Transverse colon (tissue), 4 donors: ENCODE measurements around the gene GABRB2. TPM values are rescaled to one million over a fixed set of nuclear protein-coding genes. Genes with fewer than 3 reads are reported as not detected.

Experiments
- DNase-seq: peaks from one replicate; pipeline ENCODE4 v3.0.0-alpha.2; 2019
- H3K27ac ChIP-seq, 4 donors: fragments of 200-600 bp; sonication (generic); 2 replicates each; pipeline ENCODE4 v1.5.1; 2016 to 2018; ENCODE audit warnings: inconsistent platforms in 4 of 4
- H3K27me3 ChIP-seq: fragments of 200-600 bp; sonication (generic); 2 replicates; pipeline ENCODE4 v1.5.1; 2017; ENCODE audit warnings: inconsistent platforms
- H3K36me3 ChIP-seq, 4 donors: fragments of 200-600 bp; sonication (generic); 2 replicates each; pipeline ENCODE4 v1.5.1; 2017 to 2019; ENCODE audit warnings: inconsistent platforms in 4 of 4
- H3K4me1 ChIP-seq, 4 donors: fragments of 200-600 bp; sonication (generic); 2 replicates each; pipeline ENCODE4 v1.5.1; 2017 to 2020; ENCODE audit warnings: inconsistent platforms in 4 of 4
- H3K4me3 ChIP-seq, 4 donors: fragments of 200-600 bp; sonication (generic); 1 replicate in 1 of 4; 2 replicates in 3 of 4; pipeline versions ENCODE4 v1.5.1 to v1.6.1; 2017 to 2019; ENCODE audit warnings: inconsistent platforms in 4 of 4
- H3K9me3 ChIP-seq, 2 donors: fragments of 200-600 bp; sonication (generic); 2 replicates each; pipeline ENCODE4 v1.5.1; 2017 to 2019; ENCODE audit warnings: inconsistent platforms in 2 of 2
- CTCF ChIP-seq, 5 experiments: fragments of 200-600 bp in 3 of 5; fragments of 450-650 bp in 2 of 5; sonication (generic) in 3 of 5; IDR thresholded peaks; 1 replicate in 2 of 5; 2 replicates in 3 of 5; pipeline ENCODE4 v1.5.1; 2016 to 2017; ENCODE audit warnings: antibody characterized with exemption in 5 of 5, inconsistent platforms in 3 of 5, mild to moderate bottlenecking in 2 of 5, moderate library complexity in 1 of 5
- EP300 ChIP-seq: sonication (generic); formaldehyde crosslinking; IDR thresholded peaks from one replicate; pipeline ENCODE4 v1.6.1; 2017; ENCODE audit warnings: antibody characterized with exemption, low read depth
- POLR2A ChIP-seq: fragments of 450-650 bp; IDR thresholded peaks from one replicate; pipeline ENCODE4 v1.6.1; 2016; ENCODE audit warnings: antibody characterized with exemption, mild to moderate bottlenecking, moderate library complexity
- POLR2AphosphoS5 ChIP-seq, 3 donors: sonication (generic); formaldehyde crosslinking; IDR thresholded peaks; one replicate each; pipeline ENCODE4 v1.6.1; 2016; ENCODE audit warnings: antibody characterized with exemption in 3 of 3
- WGBS, 2 donors: methylation state at CpG; one replicate each; pipeline ENCODE4 v1.1.5; 2018; ENCODE audit warnings: low coverage in 1 of 2; 5-methylcytosine and 5-hydroxymethylcytosine counted together
- in situ Hi-C, 4 donors: fragments of 200-750 bp; cut with MboI; loops; one replicate each; pipeline versions ENCODE4 v1.15.0 to v1.15.1; 2017; ENCODE audit warnings: low sequenced_read_pairs in 3 of 4, low pct_ligation_motif_present in 1 of 4, low pct_unique_long_range_greater_than_20kb in 1 of 4
- intact Hi-C: fragments of 100-400 bp; cut with DNase I; formaldehyde crosslinking; loops from one replicate; pipeline ENCODE4 v1.15.1; 2023; ENCODE audit warnings: low total_unique reads
- total RNA-seq, 4 donors: library from RNA; depleted of rRNA; stranded (reverse); fragments of >200 nt; gene quantifications; one replicate each; pipeline ENCODE4 v1.1.0, GENCODE V29; 2016

Gene GABRB2
- total RNA-seq, 4 donors from 2014 or later: 0.55 to 0.64 TPM; not detected in 2

- no peak overlapping the region for H3K27ac ChIP-seq
- H3K9me3 ChIP-seq: no peaks in the 10 kb centered on the region
- DNase-seq: no peak
- H3K4me3 ChIP-seq: no peak overlapping the region
- in situ Hi-C loops: no loop called here
- intact Hi-C loops: no loop called here
- no peak for TF ChIP-seq POLR2AphosphoS5 (IDR thresholded peaks at IDR 0.05)
- TF ChIP-seq EP300: no peak
- no peak for TF ChIP-seq POLR2A
- no peak for TF ChIP-seq CTCF (IDR thresholded peaks at IDR 0.05)
- H3K27me3 ChIP-seq: no peaks in the 10 kb centered on the region
- no peaks in the 10 kb centered on the region for H3K36me3 ChIP-seq
- no peaks in the 10 kb centered on the region for H3K4me1 ChIP-seq
Measured at GRCh38 chr5:161295721-161296250, 250.7 kb downstream of the GABRB2 start.

GRCh38 chr5:161288071-161288470, 258.5 kb downstream of the GABRB2 start:
- intact Hi-C loops: no loop called here
- no peak overlapping the region for H3K4me3 ChIP-seq
- DNase-seq: no peak

GRCh38 chr5:161287436-161287835, 259.1 kb downstream of the GABRB2 start:
- H3K4me3 ChIP-seq: no peak overlapping the region
- H3K4me1 ChIP-seq: no peaks in the 10 kb centered on the region
- no peaks in the 10 kb centered on the region for H3K9me3 ChIP-seq
- H3K27ac ChIP-seq: no peak overlapping the region
- WGBS, 2 donors: 35 to 80% methylated on average over 1 of the region's 1 CpG
- no peak for DNase-seq
- TF ChIP-seq POLR2A (no peak), EP300 (no peak), CTCF (IDR thresholded peaks at IDR 0.05) (no peak), POLR2AphosphoS5 (IDR thresholded peaks at IDR 0.05) (no peak)
- intact Hi-C loops (no loop called here), in situ Hi-C loops (no loop called here)
- H3K27me3 ChIP-seq: no peaks in the 10 kb centered on the region
- no peaks in the 10 kb centered on the region for H3K36me3 ChIP-seq

More at GRCh38 chr5:161288071-161288470, 258.5 kb downstream of the GABRB2 start:
- H3K4me1 ChIP-seq: no peaks in the 10 kb centered on the region
- H3K36me3 ChIP-seq: no peaks in the 10 kb centered on the region
- no peaks in the 10 kb centered on the region for H3K9me3 ChIP-seq
- H3K27me3 ChIP-seq: no peaks in the 10 kb centered on the region
- WGBS, 2 donors: 52 to 88% methylated on average over 3 of the region's 3 CpGs
- H3K27ac ChIP-seq: no peak overlapping the region
- in situ Hi-C loops: no loop called here
- no peak for TF ChIP-seq POLR2AphosphoS5 (IDR thresholded peaks at IDR 0.05)
- TF ChIP-seq CTCF (IDR thresholded peaks at IDR 0.05): no peak
- no peak for TF ChIP-seq EP300

- no peaks in the 10 kb centered on the region for H3K36me3 ChIP-seq
- no peak overlapping the region for H3K27ac ChIP-seq
- no peaks in the 10 kb centered on the region for H3K4me1 ChIP-seq
- 56 to 75% methylated on average over 1 to 3 of the region's 3 CpGs for WGBS, 2 donors
- no peak for TF ChIP-seq EP300
- no peak for TF ChIP-seq CTCF (IDR thresholded peaks at IDR 0.05)
- TF ChIP-seq POLR2AphosphoS5 (IDR thresholded peaks at IDR 0.05): no peak
- in situ Hi-C loops: no loop called here
- H3K9me3 ChIP-seq: no peaks in the 10 kb centered on the region
- no peaks in the 10 kb centered on the region for H3K27me3 ChIP-seq
- no peak overlapping the region for H3K4me3 ChIP-seq
- intact Hi-C loops: no loop called here
- no peak for DNase-seq
Measured at GRCh38 chr5:161286066-161286655, 260.4 kb downstream of the GABRB2 start.
